NCI-H1105 treated with DMSO at 0.1 percent for 48 hours (cell line): ENCODE measurements around the gene TMEM151B.

ENCODE experiments used
- DNase-seq: peaks from one replicate; lab custom pipeline; 2025; lab: John Stamatoyannopoulos, UW

TMEM151B gene

DNA sequence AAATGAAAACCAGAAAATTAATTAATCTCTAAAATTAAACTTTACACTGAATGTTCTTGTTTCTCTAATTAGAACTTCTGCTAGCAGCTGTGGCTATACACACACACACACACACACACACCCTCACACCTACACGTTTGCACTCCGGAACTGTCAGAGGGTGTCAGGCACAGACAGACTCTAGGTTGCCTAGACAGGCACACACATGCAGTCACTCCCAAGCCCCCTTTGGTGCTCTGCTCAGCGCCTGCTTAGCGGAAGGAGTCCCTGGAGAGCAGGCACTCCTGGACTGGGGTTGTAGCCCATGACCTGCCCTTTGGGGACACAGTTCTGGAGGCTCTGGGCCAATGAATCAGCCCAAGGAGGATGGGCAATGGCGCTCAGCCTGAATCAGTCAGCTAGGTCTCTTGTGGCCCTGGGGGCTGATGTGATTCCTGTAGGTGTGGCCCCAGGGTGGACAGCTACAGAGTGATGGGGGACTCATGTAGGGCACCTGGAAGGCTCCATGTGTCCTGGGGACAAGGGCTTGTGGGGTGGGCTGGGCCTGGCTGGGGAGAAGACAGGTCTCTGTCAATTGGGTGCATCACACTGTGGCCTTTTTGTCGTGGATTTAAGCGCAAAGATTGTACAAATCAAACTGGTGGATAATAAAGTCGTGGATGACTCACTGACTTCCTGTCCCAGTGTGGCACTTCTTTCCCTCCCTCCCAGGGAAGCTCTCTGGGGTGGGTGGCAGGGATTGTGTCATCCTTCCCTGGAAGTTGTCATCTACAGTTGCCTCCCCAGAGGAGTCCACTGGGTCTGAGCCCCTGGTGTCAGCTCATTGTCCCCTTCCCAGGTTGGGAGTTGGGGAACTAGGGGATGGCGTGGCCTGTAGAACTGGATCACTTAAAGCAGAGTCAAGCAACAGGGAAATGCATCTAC, 8.8 kb downstream of the TMEM151B start:
- no peak for DNase-seq

DNA sequence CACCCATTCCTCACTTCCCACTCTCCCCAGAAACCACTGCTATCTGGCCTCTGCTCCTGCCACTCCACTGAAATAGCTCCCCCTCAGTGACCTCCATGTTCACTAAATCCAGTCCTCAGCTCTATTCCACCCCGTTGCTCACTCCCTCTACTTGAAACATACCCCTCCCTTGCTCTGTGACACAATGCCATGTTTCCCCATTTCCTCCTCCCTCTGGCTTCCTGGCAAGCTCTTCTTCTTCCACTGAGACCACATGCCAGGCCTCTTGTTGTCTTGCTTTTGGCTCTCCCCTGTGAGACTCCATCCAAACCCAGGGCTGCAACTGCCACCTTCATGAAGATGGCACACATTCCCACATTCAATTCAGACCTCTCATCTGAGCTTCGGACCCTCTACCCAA, 13.9 kb downstream of the TMEM151B start:
- DNase-seq: no peak

DNA sequence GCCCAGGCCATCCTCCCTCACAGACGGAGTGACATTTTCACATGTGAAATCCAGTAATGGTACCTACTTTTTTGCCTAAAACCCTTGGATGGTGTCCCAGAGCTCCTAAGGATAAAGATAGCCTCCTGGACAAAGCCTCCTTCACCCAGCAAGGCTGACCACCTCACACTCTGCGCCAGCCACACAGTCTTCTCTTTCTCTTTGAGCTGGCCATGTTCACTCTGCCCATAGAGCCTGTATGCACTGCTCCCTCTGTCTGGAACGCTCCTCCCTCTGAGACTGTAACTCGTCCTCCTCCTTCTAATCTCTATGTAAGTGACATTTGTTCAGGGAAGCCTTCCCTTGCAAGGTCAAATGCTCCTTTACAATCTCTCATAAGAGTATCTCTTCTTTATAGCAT, 14.6 kb downstream of the TMEM151B start:
- DNase-seq: no peak

DNA sequence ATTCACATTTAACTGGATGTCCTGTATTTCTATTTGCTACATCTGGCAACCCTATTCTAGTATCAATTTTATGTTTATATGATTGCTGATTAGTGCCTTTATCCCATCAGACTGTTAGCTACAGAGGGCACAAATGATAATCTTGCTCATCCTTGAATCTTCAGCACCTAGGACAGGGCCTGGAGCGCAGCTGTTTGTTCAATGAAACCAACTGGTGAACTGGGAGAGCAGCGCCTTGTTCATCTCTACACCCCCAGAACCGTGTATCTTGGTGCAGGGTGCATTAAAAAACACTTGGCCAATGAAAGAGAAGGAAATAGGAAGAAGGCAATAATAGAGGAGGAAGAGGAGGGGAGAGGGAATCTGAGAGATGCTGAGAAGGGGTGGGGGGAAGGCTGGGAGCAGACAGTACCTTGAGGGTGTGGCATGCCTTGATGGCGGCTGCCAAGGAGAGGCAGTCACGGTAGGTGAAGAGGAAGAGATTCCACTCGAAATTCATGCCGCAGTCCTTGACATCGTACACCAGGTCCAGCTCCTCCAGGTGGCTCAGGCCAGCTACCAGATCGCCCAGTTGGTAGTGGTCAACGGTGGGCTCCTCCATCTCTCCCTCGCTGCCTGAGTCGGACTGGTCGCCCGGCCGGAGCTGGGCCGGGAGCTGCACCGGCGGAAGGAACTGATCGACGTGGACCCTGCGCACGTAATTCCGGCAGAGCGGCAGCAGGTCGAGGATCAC, 15.5 kb downstream of the TMEM151B start:
- DNase-seq: no peak

DNA sequence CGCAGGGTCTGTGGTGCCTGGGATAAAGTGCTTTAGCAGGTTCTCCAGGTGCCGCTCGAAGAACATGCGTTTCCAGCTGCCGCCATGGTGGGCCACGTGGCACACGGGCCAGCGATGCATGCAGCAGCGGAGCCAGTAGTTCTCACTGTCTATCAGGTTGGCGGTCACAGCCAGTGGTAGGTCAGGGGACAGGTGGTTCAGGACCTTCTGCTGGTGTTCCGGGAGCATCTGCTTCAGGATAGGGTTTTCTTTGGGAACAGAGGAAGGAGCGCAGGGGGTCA, 16.0 kb downstream of the TMEM151B start:
- no peak for DNase-seq

DNA sequence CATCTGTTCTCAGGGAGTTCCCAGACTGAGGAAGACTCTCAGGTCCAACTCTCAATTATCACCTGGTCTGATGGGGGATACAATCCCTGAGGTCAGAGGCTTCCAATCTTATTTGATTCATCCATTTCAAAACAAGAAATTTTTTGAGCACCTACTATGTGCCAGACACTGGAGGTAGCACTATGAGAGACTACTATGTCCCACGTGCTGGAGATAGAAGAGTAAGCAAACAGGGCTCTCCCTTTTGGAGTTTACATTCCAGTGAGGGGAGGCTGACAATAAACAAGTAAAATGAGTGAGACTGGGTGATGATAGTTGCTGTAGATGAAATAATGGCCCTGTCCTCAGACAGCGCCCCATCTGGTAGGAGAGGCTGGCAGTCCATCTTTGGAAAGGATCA, 16.5 kb downstream of the TMEM151B start:
- DNase-seq: no peak

DNA sequence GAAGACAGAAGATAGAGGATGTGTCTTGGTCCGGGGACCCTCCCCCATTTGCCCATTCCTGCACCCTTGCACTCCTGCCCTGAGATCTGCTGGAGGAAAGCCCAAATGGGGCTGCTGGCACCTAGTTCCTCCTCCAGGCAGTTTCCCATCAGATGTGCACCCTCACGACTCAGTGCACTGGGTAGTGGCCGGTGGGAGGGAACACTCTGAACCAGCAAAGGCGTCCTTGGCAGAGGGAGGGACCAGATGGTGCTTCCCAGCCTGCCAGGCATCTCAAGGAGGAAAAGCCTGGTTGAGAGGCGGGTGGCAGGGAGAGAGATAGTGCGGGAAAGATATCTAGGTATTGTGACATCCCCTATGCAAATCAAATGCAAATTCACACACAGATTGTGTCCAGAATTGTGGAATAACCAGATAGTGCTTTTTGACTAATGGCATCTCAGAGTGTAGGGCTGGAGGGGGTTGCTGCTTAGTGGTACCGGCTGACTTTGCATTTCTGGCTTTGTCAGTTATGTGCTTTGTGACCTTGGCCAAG, 19.5 kb downstream of the TMEM151B start:
- DNase-seq: no peak

DNA sequence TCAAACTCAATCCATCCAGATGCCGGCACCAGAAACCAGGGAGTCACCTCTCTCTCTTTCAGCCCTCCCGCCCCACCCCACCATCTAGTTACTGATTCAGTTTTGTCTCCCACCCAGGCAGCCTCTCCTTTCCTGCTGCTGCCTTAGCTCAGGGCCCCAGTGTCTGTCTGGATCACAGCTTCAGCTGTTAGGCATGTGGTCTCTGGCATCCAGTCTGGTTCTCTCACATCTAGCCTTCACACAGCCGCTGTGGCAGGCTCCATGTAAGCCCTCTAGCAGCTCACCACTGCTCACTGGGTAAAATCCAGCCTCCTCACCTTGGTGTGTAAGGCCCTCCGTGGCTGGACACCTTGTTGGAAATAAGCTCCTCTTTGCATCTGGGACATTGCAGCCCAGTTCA, 21.6 kb downstream of the TMEM151B start:
- no peak for DNase-seq

DNA sequence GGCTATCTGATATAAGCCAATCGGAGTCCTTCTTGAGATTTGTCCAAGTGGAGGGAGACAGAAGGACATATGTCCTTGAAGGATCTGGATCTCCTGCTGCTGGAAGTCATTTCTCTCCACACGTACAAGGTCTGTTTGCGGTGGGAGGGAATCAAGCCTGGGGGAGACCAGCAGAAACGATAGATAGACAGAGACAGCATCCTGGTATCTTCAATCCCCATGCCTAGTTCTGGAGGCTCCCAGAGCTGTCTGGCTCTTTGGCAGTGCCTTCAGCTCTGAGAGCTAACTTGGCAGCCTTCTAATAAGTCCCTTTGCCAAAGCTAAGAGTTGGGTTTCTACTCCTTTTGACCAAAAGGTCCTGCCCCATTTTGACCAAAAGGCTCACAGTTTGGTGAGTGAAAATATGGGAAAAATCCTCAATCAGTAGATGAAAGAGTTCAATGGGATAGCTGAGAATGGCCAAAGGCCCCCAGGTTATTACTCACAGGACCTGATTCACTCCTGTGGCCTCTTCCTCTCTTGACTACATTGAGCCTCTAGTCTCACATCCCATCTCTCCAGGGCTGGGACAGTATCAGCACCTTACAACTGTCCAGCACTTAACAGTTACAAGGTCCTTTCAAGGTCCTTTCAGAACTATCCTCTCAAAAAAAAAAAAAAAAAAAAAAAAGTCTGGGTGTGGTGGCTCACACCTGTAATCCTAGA, 22.6 kb downstream of the TMEM151B start:
- no peak for DNase-seq

DNA sequence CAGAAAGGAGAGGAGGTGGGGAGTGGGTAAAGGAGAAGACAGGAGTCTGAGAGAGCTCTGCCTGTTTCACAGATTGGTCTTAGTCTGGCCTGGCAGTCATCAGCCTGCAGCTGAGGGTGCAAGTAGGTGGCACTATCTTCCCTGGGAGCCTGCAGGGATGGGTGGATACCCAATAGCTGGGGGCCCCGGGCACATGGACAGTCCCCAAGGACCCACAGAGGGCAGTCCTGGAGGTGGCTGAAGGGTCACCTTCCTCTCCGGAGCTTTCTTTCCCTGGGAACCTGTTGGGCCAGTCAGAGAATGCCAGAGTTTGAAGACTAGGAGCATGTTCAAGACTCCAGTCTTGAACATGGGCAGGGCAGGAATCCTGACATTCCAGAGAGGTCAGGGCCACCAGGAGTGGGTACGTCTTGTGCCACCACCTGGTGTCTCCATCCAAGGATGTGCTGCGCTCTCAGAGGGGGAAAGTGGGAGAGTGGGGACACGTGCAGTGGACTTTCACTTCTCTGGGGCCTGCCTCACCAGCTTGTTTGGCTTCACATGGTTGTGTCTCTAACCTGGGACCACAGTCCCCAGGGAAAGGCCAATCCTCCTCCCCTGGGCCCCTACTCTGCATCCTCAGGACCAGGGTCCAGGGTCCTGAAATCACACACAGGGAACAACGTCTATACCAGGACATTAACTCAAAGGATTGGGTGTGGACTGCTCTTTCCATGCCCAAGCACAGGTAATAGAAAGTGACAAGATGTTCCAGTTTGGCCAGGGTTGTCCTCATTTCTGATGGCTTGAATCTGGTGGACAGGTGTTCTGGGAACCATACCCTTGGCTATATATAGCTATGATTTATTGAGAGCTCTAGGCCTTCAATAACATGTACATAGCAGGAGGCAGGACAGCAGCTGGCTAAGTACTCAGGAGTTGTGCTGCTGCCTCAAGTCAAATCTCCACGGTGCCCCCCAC, 24.9 kb downstream of the TMEM151B start:
- DNase-seq: no peak

DNA sequence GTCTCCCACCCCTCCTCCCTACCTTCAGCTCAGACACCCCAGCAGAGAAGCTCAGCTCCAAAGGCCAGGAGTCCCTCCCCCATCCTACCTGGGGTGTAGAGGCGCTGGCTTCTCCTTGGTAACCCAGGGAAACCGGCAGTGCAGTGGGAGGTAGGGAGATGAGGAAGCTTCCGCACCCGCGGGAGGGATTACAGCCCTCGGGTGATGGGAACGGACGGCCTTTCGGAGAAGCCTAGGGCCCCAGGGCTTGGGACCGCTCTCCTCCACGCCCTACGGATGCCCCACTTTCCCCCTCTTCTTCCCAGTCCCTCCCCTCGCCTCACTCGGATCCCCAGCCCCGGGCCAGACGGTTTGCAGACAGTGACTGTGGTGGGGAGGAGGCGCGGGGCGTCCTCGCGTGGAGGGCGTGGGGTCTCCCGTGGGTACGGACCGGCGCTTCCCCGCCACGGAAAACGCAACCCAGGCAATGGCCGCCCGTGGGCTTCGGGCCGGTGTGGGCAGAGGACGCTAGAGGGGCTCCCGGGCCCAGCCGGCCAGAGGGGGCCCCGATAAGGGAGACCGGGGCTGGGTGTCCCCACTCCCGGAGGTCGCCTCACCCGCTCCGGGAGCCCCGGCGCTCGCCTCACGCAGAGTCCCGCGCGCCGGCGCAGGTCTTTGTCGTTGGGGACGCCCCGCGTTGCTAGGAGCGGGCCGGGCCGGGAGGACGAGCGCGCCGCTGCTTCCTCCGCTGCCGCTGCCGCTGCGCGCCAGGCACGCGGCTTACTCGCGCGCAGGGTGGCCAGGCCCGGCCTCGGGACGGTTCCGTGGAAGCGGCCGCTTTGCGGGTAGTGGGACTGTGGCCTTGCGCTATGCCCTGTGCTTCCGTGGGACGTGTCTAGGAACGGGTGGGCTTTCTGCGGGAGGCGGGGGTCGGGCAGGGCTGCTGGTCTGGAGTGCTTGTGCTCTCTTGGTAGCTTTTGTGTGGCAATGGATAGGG, 27.1 kb downstream of the TMEM151B start:
- DNase-seq: peak; percentile 34

DNA sequence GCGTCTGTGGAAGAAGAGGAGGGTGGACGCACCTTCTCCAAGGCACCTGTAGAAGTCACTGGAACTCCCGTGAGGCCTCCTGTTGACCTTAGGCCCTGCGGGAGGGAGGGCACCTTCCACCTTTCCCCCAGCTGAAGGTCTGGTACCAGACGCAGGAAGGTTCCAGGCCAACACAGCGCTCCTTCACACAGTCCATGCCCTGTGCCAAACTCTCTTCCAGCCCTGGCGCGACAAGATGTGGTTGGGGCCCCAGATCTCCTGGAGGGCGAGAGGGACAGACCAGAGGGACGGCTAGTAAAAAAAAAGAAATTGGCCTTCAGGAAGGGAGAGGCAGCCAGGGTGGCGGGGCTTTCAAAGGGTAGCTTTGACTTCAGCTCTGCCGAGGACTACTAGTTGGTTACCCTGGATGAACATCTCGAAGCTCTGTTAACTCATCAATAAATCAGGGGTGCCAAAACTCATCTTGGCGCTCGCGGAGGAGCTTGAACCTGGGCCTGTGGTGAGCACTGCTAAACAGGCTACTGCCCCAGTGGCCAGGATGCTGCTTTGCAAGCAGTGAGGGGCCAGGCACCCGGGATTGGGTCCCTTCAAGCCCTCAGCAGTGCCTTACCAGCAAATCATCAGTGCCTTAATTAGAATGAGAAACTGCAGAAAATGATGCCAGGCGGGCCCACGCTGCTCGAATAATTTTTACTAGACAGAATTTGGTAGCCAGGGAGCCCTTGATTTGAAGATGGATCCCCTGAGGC, 28.0 kb downstream of the TMEM151B start:
- no peak for DNase-seq

DNA sequence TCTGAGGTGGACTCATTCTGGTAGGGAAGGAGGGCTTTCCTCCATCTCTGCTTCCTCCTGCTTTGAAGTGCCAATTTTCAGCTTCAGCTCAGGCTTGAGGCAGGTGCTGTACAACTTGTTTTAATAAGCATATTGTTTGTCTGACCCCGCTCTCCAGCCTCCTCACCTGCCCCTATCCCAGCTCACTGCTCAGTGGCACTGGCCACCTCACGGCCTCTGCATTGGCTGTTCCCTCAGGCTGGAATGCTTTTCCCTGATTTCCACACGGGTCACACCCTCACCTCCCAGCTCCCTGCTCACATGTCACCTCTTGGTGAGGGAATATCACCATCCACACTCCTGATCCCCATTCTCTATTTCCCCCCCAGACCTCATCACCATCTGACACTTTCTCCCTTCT, 28.6 kb downstream of the TMEM151B start:
- no peak for DNase-seq

DNA sequence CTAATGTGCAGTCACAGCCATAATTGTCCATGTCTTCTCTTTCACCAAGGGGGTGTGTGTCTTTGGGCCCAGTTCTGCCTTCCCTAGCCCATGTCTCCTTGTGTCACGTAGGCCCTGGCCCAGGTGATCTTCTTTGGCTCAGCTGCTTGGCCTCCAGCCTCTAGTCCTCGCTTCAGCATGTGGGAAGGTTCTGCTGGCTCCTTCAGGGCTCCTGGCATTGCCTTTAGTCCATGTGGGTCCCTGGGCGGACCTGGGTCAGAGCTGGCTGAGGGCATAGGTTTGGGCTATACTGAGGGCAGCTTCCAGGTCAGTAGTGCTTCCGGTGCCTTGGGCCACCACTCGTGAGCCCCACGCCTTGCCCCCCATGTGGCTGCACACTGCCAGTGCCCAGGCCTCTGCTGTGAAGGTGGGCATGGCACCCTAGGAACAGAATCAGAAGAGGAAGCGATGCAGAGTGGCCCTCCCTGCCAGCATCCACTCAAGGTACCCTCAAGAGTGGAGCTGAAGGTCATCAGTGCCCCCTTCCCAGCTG, 30.1 kb downstream of the TMEM151B start:
- no peak for DNase-seq

DNA sequence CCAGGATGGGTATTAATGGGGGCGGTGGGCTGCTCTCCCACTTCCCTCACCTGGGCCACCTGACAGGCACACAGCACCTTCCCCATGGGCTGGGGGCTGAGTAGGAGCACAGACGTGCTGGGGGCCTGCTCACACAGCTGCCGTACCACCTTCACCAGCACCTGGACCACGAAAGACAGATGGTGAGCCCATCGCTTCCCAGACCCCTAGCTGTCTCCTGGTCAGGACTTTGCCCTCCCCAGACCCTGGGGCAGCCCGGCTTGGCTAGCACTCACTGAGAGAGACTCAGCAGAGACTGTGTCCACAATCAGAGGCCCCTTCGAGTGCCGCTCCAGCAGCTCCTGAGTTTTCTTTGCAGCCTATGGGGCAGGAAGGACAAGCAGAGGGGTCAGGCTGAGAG, 30.9 kb downstream of the TMEM151B start:
- no peak for DNase-seq

DNA sequence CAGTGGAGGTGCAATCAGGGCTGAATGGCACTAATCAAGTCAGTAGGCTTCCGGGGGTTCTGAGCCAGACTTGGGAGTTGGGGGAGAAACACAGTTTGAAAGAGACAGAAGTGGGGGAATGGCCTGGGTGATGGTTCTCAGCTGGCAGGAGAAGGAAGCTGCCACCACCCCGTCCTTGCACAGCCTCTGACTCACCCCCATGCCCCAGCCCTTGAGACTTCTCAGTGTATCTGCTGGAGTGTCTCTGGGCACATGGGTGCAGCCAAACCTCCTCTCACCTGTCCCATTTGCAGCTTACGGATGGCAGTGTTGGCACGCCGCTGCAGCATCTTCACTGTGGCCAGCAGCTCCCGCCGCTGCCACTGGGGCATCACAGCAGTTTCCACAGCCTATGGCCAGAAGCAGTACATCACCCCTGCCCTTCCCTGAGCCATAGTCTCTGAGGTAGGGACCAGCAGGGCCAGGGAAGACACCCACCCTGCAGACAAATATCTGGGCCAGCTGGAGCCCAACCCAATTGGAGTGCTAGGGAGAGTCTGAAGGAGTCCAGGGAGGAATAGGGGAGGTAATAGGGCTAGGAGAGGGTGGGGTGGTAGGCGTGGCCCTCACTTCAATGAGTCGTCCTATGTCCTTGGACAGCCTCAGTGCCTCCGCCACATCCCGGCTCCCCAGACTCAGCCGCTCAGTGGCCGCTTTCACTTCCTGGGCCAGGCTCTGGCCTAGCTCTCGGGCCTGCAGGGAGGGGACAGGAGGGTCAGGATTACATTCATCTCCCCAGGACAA, 31.7 kb downstream of the TMEM151B start:
- no peak for DNase-seq

DNA sequence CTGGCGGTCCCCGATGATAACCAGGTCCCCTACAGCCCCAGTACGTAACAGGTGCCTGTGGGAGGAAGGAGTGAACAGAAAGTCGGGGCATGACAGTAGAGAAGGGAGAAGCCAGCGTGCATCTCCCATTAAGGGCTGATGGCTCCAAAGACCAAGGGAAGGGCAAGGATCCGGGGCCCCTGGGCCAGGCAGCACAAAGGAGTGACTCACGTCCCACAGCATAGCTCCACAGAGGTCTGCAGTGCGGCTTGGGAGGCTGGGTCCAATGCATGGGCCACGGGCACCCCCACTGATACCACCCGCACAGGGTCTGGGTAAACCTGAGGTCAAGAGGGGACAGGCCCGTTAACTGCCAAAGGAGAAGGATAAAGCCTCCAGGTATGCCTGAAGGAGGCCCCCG, 32.6 kb downstream of the TMEM151B start:
- no peak for DNase-seq

DNA sequence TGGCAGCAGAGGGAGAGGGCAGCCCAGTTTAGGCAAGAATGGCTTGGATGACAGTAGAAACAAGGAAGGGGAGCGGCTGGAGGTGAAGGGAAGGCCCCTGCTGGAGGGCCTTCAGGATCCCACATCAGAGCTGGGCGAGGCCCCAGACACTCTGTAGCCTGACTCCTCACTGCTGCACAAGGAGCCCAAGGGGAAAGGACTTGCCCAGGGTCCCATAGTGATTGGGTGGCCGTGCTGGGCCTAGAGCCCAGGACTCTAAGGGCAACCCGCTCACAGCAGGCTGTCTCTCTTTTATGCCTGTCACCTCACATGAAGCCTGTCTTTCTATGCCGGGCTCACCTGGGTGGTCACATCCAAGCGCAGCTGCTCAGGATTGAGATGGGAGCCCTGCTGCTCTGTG, 33.6 kb downstream of the TMEM151B start:
- DNase-seq: no peak
